Liver (tissue), 9 donors: Measurements from ENCODE around the gene MEIOC. TPM values are rescaled to one million over a fixed set of nuclear protein-coding genes. Genes with fewer than 3 reads are reported as not detected.

Experiments used
- DNase-seq: peaks from one replicate; pipeline ENCODE4 v3.0.0-alpha.2; 2017; ENCODE audit warnings: low spot score
- H3K27ac ChIP-seq, 2 donors: one replicate each; pipeline ENCODE4 v1.7.0; 2013; ENCODE audit warnings: inconsistent platforms in 2 of 2, low read length in 2 of 2, control low read depth in 1 of 2, low read depth in 1 of 2, mild to moderate bottlenecking in 1 of 2
- H3K27me3 ChIP-seq, 4 donors: one replicate each; pipeline versions ENCODE4 v1.6.1 to v1.7.0; 2013; ENCODE audit warnings: low read length in 3 of 4, inconsistent platforms in 1 of 4, mild to moderate bottlenecking in 1 of 4, moderate library complexity in 1 of 4; ENCODE audit not compliant: control insufficient read depth in 4 of 4, insufficient read depth in 4 of 4
- H3K36me3 ChIP-seq, 4 donors: one replicate each; pipeline versions ENCODE4 v1.6.1 to v1.7.0; 2013; ENCODE audit warnings: low read length in 3 of 4, mild to moderate bottlenecking in 3 of 4, low read depth in 1 of 4, moderate library complexity in 1 of 4; ENCODE audit not compliant: control insufficient read depth in 4 of 4, insufficient read depth in 3 of 4
- H3K4me1 ChIP-seq, 4 donors: one replicate each; pipeline versions ENCODE4 v1.6.1 to v1.7.0; 2013; ENCODE audit warnings: low read length in 3 of 4, mild to moderate bottlenecking in 3 of 4, moderate library complexity in 1 of 4; ENCODE audit not compliant: control insufficient read depth in 4 of 4, insufficient read depth in 4 of 4
- H3K4me3 ChIP-seq, 3 donors: one replicate each; pipeline versions ENCODE4 v1.6.1 to v1.7.0; 2013; ENCODE audit warnings: low read length in 3 of 3, control low read depth in 1 of 3, low read depth in 1 of 3, mild to moderate bottlenecking in 1 of 3
- H3K9ac ChIP-seq, 2 donors: one replicate each; pipeline ENCODE4 v1.7.0; 2013; ENCODE audit warnings: low read length in 2 of 2, mild to moderate bottlenecking in 2 of 2, moderate library complexity in 2 of 2, control low read depth in 1 of 2, low read depth in 1 of 2
- H3K9me3 ChIP-seq, 4 donors: one replicate each; pipeline versions ENCODE4 v1.6.1 to v1.7.0; 2013; ENCODE audit warnings: low read length in 3 of 4; ENCODE audit not compliant: control insufficient read depth in 4 of 4
- ATF3 ChIP-seq: IDR thresholded peaks from 2 replicates; pipeline ENCODE4 v1.6.1; 2016; ENCODE audit warnings: antibody characterized with exemption
- CTCF ChIP-seq: fragments of 150-350 bp; IDR thresholded peaks from 2 replicates; pipeline ENCODE4 v1.5.1; 2017; ENCODE audit warnings: improper control_type of control experiment, low read depth, low read length; ENCODE audit not compliant: missing input control
- EGR1 ChIP-seq, 2 donors: IDR thresholded peaks; 2 replicates each; pipeline ENCODE4 v1.6.1; 2016 to 2018; ENCODE audit warnings: antibody characterized with exemption in 2 of 2, low read depth in 2 of 2
- FOXA1 ChIP-seq: IDR thresholded peaks from 2 replicates; pipeline ENCODE4 v1.6.1; 2016; ENCODE audit warnings: antibody characterized with exemption
- FOXA2 ChIP-seq: IDR thresholded peaks from 2 replicates; pipeline ENCODE4 v1.6.1; 2016; ENCODE audit warnings: antibody characterized with exemption
- GABPA ChIP-seq, 2 donors: IDR thresholded peaks in 1 of 2; conservative IDR thresholded peaks in 1 of 2; 2 replicates each; pipeline ENCODE4 v1.6.1; 2016; ENCODE audit warnings: antibody characterized with exemption in 2 of 2, mild to moderate bottlenecking in 1 of 2, moderate library complexity in 1 of 2
- HNF4A ChIP-seq, 2 donors: conservative IDR thresholded peaks; 2 replicates each; pipeline ENCODE4 v1.6.1; 2016; ENCODE audit warnings: antibody characterized with exemption in 2 of 2, mild to moderate bottlenecking in 2 of 2
- HNF4G ChIP-seq: IDR thresholded peaks from 2 replicates; pipeline ENCODE4 v1.6.1; 2016; ENCODE audit warnings: antibody characterized with exemption
- JUND ChIP-seq, 2 donors: IDR thresholded peaks; 2 replicates each; pipeline ENCODE4 v1.6.1; 2016; ENCODE audit warnings: antibody characterized with exemption in 2 of 2
- MAX ChIP-seq: IDR thresholded peaks from 2 replicates; pipeline ENCODE4 v1.6.1; 2016; ENCODE audit warnings: antibody characterized with exemption
- NR2F2 ChIP-seq: IDR thresholded peaks from 2 replicates; pipeline ENCODE4 v1.6.1; 2016; ENCODE audit warnings: antibody characterized with exemption
- RAD21 ChIP-seq, 2 donors: IDR thresholded peaks; 2 replicates each; pipeline ENCODE4 v1.6.1; 2016; ENCODE audit warnings: antibody characterized with exemption in 2 of 2, mild to moderate bottlenecking in 2 of 2
- RXRA ChIP-seq, 2 donors: IDR thresholded peaks; 2 replicates each; pipeline ENCODE4 v1.6.1; 2017 to 2018; ENCODE audit warnings: antibody characterized with exemption in 2 of 2, mild to moderate bottlenecking in 1 of 2
- SP1 ChIP-seq: IDR thresholded peaks from 2 replicates; pipeline ENCODE4 v1.6.1; 2018; ENCODE audit warnings: antibody characterized with exemption, mild to moderate bottlenecking
- TAF1 ChIP-seq: conservative IDR thresholded peaks from 2 replicates; pipeline ENCODE4 v1.6.1; 2016; ENCODE audit warnings: antibody characterized with exemption, mild to moderate bottlenecking
- YY1 ChIP-seq: IDR thresholded peaks from 2 replicates; pipeline ENCODE4 v1.6.1; 2016; ENCODE audit warnings: antibody characterized with exemption, mild to moderate bottlenecking
- ZBTB33 ChIP-seq: IDR thresholded peaks from 2 replicates; pipeline ENCODE4 v1.6.1; 2016; ENCODE audit warnings: antibody characterized with exemption
- WGBS: extraction: QIAGEN DNeasy Blood & Tissue Kit; methylation state at CpG from one replicate; pipeline ENCODE4 v1.1.7; 2013; 5-methylcytosine and 5-hydroxymethylcytosine counted together
- polyA plus RNA-seq, 2 donors: library from polyadenylated mRNA; stranded (reverse) in 1 of 2; unstranded in 1 of 2; fragments of 200-250 nt in 1 of 2; fragments of >200 nt in 1 of 2; fragmentation: Nextera tagmentation in 1 of 2; extraction: Ambion mirVana in 1 of 2; gene quantifications; one replicate each; pipeline versions ENCODE4 v1.2.1 to v1.2.3, GENCODE V29; 2013 to 2015
- total RNA-seq, 2 donors: library from RNA; depleted of rRNA; stranded (reverse); fragments of >200 nt; gene quantifications; one replicate each; pipeline ENCODE4 v1.2.3, GENCODE V29; 2014
- TF ChIP-seq, protein P1 (sequence below): IDR thresholded peaks from 2 replicates; pipeline ENCODE4 v1.6.1; 2016; ENCODE audit warnings: antibody characterized with exemption, mild to moderate bottlenecking
- donor health status: healthy.
- donor health status: healthy.
- donor health status: healthy.
- donor health status: healthy.
- donor health status: healthy.

MEIOC gene
- total and polyA plus RNA-seq, 4 donors = 0.31 TPM; not detected in 3

DNA sequence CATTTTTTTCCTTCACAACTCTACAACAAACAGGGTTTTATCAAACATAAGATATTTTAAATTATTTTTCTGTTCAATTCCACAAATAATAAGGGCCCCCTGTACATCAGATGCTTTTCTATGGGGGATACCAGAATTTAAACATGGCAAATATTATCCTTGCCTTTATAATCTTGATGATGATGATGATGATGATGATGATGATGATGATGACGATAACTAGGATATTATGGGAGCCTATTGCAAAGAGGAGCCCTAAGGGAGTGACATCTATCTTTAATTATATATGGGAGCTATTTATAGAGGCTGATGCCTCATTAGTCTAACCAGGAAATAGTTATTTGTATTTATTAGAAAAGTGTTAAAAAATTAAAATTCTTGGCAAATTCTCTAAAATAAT lies 6.8 kb downstream of the MEIOC start:
- TF ChIP-seq FOXA1 (no peak), GABPA (IDR thresholded peaks at IDR 0.05 in 1 of 2, conservative IDR thresholded peaks at IDR 0.05 in 1 of 2) (no peak), ATF3 (no peak), RXRA (IDR thresholded peaks at IDR 0.05) (no peak), FOXA2 (no peak), SP1 (no peak), JUND (IDR thresholded peaks at IDR 0.05) (no peak), HNF4G (no peak), RAD21 (IDR thresholded peaks at IDR 0.05) (no peak), EGR1 (IDR thresholded peaks at IDR 0.05; ENCODE audit: low read depth in 2 of 2) (no peak), YY1 (no peak), MAX (no peak), NR2F2 (no peak), ZBTB33 (no peak), TAF1 (no peak), CTCF (no peak), HNF4A (conservative IDR thresholded peaks at IDR 0.05) (no peak)
- TF ChIP-seq, protein P1, sequence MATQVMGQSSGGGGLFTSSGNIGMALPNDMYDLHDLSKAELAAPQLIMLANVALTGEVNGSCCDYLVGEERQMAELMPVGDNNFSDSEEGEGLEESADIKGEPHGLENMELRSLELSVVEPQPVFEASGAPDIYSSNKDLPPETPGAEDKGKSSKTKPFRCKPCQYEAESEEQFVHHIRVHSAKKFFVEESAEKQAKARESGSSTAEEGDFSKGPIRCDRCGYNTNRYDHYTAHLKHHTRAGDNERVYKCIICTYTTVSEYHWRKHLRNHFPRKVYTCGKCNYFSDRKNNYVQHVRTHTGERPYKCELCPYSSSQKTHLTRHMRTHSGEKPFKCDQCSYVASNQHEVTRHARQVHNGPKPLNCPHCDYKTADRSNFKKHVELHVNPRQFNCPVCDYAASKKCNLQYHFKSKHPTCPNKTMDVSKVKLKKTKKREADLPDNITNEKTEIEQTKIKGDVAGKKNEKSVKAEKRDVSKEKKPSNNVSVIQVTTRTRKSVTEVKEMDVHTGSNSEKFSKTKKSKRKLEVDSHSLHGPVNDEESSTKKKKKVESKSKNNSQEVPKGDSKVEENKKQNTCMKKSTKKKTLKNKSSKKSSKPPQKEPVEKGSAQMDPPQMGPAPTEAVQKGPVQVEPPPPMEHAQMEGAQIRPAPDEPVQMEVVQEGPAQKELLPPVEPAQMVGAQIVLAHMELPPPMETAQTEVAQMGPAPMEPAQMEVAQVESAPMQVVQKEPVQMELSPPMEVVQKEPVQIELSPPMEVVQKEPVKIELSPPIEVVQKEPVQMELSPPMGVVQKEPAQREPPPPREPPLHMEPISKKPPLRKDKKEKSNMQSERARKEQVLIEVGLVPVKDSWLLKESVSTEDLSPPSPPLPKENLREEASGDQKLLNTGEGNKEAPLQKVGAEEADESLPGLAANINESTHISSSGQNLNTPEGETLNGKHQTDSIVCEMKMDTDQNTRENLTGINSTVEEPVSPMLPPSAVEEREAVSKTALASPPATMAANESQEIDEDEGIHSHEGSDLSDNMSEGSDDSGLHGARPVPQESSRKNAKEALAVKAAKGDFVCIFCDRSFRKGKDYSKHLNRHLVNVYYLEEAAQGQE = no peak
- H3K9me3 ChIP-seq = no peaks in the 10 kb centered on the region
- no peaks in the 10 kb centered on the region for H3K36me3 ChIP-seq
- H3K27ac ChIP-seq = no peak overlapping the region
- H3K4me1 ChIP-seq = no peaks in the 10 kb centered on the region
- no peak overlapping the region for H3K9ac ChIP-seq
- DNase-seq = no peak
- no peak overlapping the region for H3K4me3 ChIP-seq
- no peaks in the 10 kb centered on the region for H3K27me3 ChIP-seq
- 78% methylated on average over 1 of the region's 1 CpG for WGBS
